Activated CD4-positive, CD25-positive, alpha-beta regulatory T cell treated with anti-CD3 and anti-CD28 coated beads, Interleukin-2, amount 50 U/mL, for 16 hours (primary cell): Measurements from ENCODE around the gene ZNF275.
"Not testable (repeated sequence)": the region's sequence is repeated elsewhere in the genome, so short reads cannot be mapped to it uniquely, and the experiment has no call there.

Source experiments
- DNase-seq: peaks from one replicate; pipeline ENCODE4 v3.0.0-alpha.2; 2020; ENCODE audit warnings: low read depth, low spot score

The ZNF275 gene

GRCh38 chrX:153387345-153387744 lies 53.4 kb downstream of the ZNF275 start:
- no peak for DNase-seq

GRCh38 chrX:153387987-153388721 lies 54.2 kb downstream of the ZNF275 start:
- DNase-seq: no peak

GRCh38 chrX:153388722-153389459 lies 54.9 kb downstream of the ZNF275 start:
- no peak for DNase-seq

GRCh38 chrX:153389460-153389768 lies 55.5 kb downstream of the ZNF275 start:
- DNase-seq: not testable (repeated sequence)

GRCh38 chrX:153392642-153393321 lies 58.8 kb downstream of the ZNF275 start:
- DNase-seq: no peak

GRCh38 chrX:153394612-153395011 lies 60.7 kb downstream of the ZNF275 start:
- no peak for DNase-seq

GRCh38 chrX:153395613-153396319 lies 61.8 kb downstream of the ZNF275 start:
- DNase-seq: no peak

- DNase-seq: no peak
These were observed 62.6 kb downstream of the ZNF275 start for GRCh38 chrX:153396320-153397195.

- DNase-seq: no peak
These were observed 63.5 kb downstream of the ZNF275 start for GRCh38 chrX:153397256-153397960.

- no peak for DNase-seq
These were observed 64.5 kb downstream of the ZNF275 start for GRCh38 chrX:153398275-153398960.

GRCh38 chrX:153400146-153401132 lies 66.5 kb downstream of the ZNF275 start:
- DNase-seq: peak; percentile 9

- no peak for DNase-seq
These were observed 67.3 kb downstream of the ZNF275 start, which contains the start of gene PNMA6E for GRCh38 chrX:153401133-153401764. Gene PNMA6E, minus strand, starts transcription at chrX:153401350. Its CDS starts 2,501 bp downstream, at chrX:153398849.
